PC-9 (cell line): ENCODE measurements around the gene KLHDC8B. TPM values are rescaled to one million over a fixed set of nuclear protein-coding genes. Genes with fewer than 3 reads are reported as not detected.

Experiments
- BruUV-seq: library from RNA; stranded (reverse); fragments of 400-500 nt; replicated peaks from 2 replicates; lab custom pipeline; 2021; lab: Mats Ljungman, UMichigan
- CTCF ChIA-PET: fragments of 300-600 bp; sonication (Branson Sonifier 250); formaldehyde crosslinking; loops from one replicate; lab custom pipeline; 2022; ENCODE audit warnings: antibody characterized with exemption; lab: Charles Lee
- POLR2A ChIA-PET: fragments of 300-600 bp; sonication (Branson Sonifier 250); formaldehyde crosslinking; loops from one replicate; lab custom pipeline; 2022; ENCODE audit warnings: antibody characterized with exemption; ENCODE audit not compliant: unreplicated experiment; lab: Charles Lee
- DNase-seq, 2 experiments: peaks; one replicate each; pipeline versions ENCODE4 v3.0.0 to v3.0.0-alpha.2; 2015 to 2022; ENCODE audit warnings: mixed read lengths in 1 of 2
- H2AFZ ChIP-seq: fragments of 200-600 bp; sonication (generic); 2 replicates; pipeline ENCODE4 v1.8.1; 2017; ENCODE audit warnings: antibody characterized with exemption
- H3F3A ChIP-seq: fragments of 200-600 bp; sonication (generic); 2 replicates; pipeline ENCODE4 v1.8.1; 2017; ENCODE audit warnings: antibody characterized with exemption, mild to moderate bottlenecking, low read depth; ENCODE audit not compliant: insufficient read depth
- H3K27ac ChIP-seq: fragments of 200-600 bp; sonication (generic); 2 replicates; pipeline ENCODE4 v1.6.1; 2016; ENCODE audit warnings: mixed run types
- H3K27me3 ChIP-seq: fragments of 200-600 bp; sonication (generic); 2 replicates; pipeline ENCODE4 v1.6.1; 2016; ENCODE audit warnings: low read depth, mixed run types; ENCODE audit not compliant: insufficient read depth
- H3K36me3 ChIP-seq: fragments of 200-600 bp; sonication (generic); 2 replicates; pipeline ENCODE4 v1.6.1; 2016; ENCODE audit warnings: low read depth, mixed run types
- H3K4me1 ChIP-seq: fragments of 200-600 bp; sonication (generic); replicated peaks from 2 replicates; pipeline ENCODE4 v1.6.1; 2016; ENCODE audit warnings: mixed run types; ENCODE audit not compliant: insufficient read depth
- H3K4me2 ChIP-seq: fragments of 200-600 bp; sonication (generic); 2 replicates; pipeline ENCODE4 v1.6.1; 2017; ENCODE audit warnings: mixed run types
- H3K4me3 ChIP-seq: fragments of 200-600 bp; sonication (generic); 2 replicates; pipeline ENCODE4 v1.6.1; 2016; ENCODE audit warnings: mixed run types
- H3K79me2 ChIP-seq: fragments of 200-600 bp; sonication (generic); 2 replicates; pipeline ENCODE4 v1.6.1; 2017; ENCODE audit warnings: low read depth, mixed run types
- H3K9me2 ChIP-seq: fragments of 200-600 bp; sonication (generic); 2 replicates; pipeline ENCODE4 v1.8.1; 2017; ENCODE audit warnings: mild to moderate bottlenecking; ENCODE audit not compliant: insufficient read depth
- H3K9me3 ChIP-seq: fragments of 200-600 bp; sonication (generic); 2 replicates; pipeline ENCODE4 v1.8.1; 2016; ENCODE audit warnings: low read depth; ENCODE audit not compliant: insufficient read depth
- H4K20me1 ChIP-seq: fragments of 200-600 bp; sonication (generic); 2 replicates; pipeline ENCODE4 v1.8.1; 2017; ENCODE audit not compliant: insufficient read depth
- EZH2 ChIP-seq: fragments of 200-600 bp; sonication (generic); IDR thresholded peaks from 2 replicates; pipeline ENCODE4 v1.8.0; 2017; ENCODE audit warnings: antibody characterized with exemption, low read depth
- intact Hi-C: fragments of 100-400 bp; cut with micrococcal nuclease; formaldehyde crosslinking; loops from one replicate; pipeline ENCODE4 v1.10.0; 2022; ENCODE audit not compliant: unreplicated experiment
- total RNA-seq: library from RNA; stranded (reverse); gene quantifications from 2 replicates; pipeline ENCODE4 v1.2.3, GENCODE V29; 2021
- TF ChIP-seq, protein P1 (sequence below): fragments of 200-600 bp; sonication (generic); conservative IDR thresholded peaks from 2 replicates; pipeline ENCODE4 v1.6.1; 2017; ENCODE audit warnings: mixed run types, antibody characterized with exemption, mild to moderate bottlenecking, moderate library complexity

KLHDC8B gene
- total RNA-seq, 1 experiment from 2014 or later, result 15.3 TPM

DNA sequence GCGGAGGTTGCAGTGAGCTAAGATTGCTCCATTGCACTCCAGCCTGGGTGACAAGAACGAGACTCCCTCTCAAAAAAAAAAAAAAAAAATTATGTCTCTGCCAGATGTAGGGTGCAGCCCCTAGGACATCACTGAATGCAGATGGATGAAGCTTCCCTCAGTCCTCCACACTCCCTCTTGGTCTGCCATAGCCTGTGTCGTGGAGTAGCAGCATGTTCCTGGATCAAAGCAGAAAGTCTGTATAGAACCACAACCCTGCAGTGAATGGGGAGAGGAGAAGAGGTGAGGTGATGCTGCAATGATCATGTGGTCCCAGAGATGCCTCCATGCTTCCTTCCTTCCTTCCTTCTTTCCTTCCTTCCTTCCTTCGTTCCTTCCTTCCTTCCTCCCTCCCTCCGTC, 23.2 kb upstream of the KLHDC8B start:
- DNase-seq, result no peak
- no peaks in the 10 kb centered on the region for H3K9me2 ChIP-seq
- no peak overlapping the region for H3K4me2 ChIP-seq
- H3K27me3 ChIP-seq, result no peaks in the 10 kb centered on the region
- no peaks in the 10 kb centered on the region for H3K79me2 ChIP-seq
- H4K20me1 ChIP-seq, result no peaks in the 10 kb centered on the region
- H3K36me3 ChIP-seq, result no peaks in the 10 kb centered on the region
- no peak overlapping the region for H3K27ac ChIP-seq
- H3F3A ChIP-seq, result no peaks in the 10 kb centered on the region
- no peaks in the 10 kb centered on the region for H3K4me1 ChIP-seq
- H3K4me3 ChIP-seq, result no peak overlapping the region
- H3K9me3 ChIP-seq, result no peaks in the 10 kb centered on the region
- POLR2A ChIA-PET, result no interaction called here
- CTCF ChIA-PET, result no interaction called here
- intact Hi-C loops, result no loop called here
- BruUV-seq, result no TSS peak
- no peak for TF ChIP-seq EZH2
- TF ChIP-seq, protein P1, sequence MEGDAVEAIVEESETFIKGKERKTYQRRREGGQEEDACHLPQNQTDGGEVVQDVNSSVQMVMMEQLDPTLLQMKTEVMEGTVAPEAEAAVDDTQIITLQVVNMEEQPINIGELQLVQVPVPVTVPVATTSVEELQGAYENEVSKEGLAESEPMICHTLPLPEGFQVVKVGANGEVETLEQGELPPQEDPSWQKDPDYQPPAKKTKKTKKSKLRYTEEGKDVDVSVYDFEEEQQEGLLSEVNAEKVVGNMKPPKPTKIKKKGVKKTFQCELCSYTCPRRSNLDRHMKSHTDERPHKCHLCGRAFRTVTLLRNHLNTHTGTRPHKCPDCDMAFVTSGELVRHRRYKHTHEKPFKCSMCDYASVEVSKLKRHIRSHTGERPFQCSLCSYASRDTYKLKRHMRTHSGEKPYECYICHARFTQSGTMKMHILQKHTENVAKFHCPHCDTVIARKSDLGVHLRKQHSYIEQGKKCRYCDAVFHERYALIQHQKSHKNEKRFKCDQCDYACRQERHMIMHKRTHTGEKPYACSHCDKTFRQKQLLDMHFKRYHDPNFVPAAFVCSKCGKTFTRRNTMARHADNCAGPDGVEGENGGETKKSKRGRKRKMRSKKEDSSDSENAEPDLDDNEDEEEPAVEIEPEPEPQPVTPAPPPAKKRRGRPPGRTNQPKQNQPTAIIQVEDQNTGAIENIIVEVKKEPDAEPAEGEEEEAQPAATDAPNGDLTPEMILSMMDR, result no peak
- no peak overlapping the region for H2AFZ ChIP-seq

DNA sequence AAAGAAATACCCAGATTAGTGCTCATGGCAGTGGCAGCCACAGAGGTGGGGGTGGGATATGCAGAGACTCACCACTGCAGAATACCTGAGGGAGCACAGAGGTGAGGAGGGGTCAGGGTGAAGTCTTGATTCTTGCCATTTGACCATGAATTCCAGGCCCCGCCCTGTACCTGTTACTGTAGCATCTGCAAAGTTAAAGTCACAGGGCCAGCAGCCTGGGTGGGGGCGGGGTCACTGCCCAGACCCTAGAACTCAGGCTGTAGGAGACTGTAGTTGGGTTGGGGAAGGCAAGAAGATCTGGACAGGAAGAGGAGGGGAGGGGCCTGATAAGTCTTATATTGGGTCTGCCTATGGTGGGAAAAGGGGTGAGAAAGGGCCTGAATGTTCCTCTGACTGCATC, 19.8 kb upstream of the KLHDC8B start:
- no TSS peak for BruUV-seq
- no peaks in the 10 kb centered on the region for H3K79me2 ChIP-seq
- no peaks in the 10 kb centered on the region for H3K36me3 ChIP-seq
- H4K20me1 ChIP-seq, result no peaks in the 10 kb centered on the region
- no peak overlapping the region for H3K4me3 ChIP-seq
- no peak overlapping the region for H2AFZ ChIP-seq
- H3K9me3 ChIP-seq, result no peaks in the 10 kb centered on the region
- H3K27ac ChIP-seq, result no peak overlapping the region
- H3K9me2 ChIP-seq, result no peaks in the 10 kb centered on the region
- POLR2A ChIA-PET, result no interaction called here
- no peaks in the 10 kb centered on the region for H3F3A ChIP-seq
- H3K4me2 ChIP-seq, result no peak overlapping the region
- CTCF ChIA-PET, result no interaction called here
- H3K4me1 ChIP-seq, result no peaks in the 10 kb centered on the region
- no peaks in the 10 kb centered on the region for H3K27me3 ChIP-seq
- TF ChIP-seq, protein P1, result no peak
- no peak for TF ChIP-seq EZH2
- intact Hi-C loops, result no loop called here
- DNase-seq, result no peak

DNA sequence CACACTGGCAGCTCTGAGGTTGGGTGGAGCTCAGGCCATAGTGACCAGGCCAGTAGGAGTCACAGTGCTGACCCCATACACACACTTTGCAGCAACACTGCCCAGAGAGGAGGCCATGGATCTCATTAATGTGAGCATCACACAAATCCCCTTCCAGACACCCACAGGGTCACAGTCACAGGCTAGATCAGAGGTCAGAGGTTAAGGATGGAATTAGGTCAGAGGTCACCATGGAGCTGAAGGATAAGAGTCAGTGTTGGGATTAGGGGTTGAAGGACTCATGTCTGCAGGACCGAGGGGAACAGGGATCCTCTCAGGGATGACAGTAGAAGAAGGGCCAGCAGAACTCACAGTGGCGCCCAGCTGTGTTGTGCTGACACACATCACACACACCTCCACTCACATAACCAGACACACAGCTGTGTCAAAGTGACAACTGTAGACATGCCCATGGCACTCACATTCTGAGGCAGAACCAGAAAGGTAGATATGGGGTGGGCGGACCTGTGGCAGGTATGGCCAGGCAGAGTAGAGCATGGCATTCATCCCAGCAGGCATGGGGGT, 18.0 kb upstream of the KLHDC8B start:
- Histone ChIP-seq H3K27ac (no peak overlapping the region), H2AFZ (no peak overlapping the region), H3K9me2 (no peaks in the 10 kb centered on the region), H3K4me1 (no peaks in the 10 kb centered on the region), H3F3A (peaks cover 5% of the 10 kb centered on the region; the same call in 1 of the 2 replicates), H4K20me1 (no peaks in the 10 kb centered on the region), H3K4me2 (no peak overlapping the region), H3K36me3 (no peaks in the 10 kb centered on the region), H3K9me3 (no peaks in the 10 kb centered on the region), H3K27me3 (no peaks in the 10 kb centered on the region), H3K79me2 (no peaks in the 10 kb centered on the region), H3K4me3 (no peak overlapping the region)
- DNase-seq, result no peak
- ChIA-PET POLR2A (interaction anchor here (0.6 kb wide), 1 partner anchor 288 kb away, joined by 4 read pairs; no protein-coding TSS in a partner anchor), CTCF (no interaction called here)
- no TSS peak for BruUV-seq
- no peak for TF ChIP-seq EZH2
- TF ChIP-seq, protein P1, result no peak
- intact Hi-C loops, result no loop called here
